GM10266 (cell line): ENCODE results near the gene CNFN.
A peak's percentile ranks its signal among the peaks of the same experiment; 100 is the strongest.

Experiments used
- DNase-seq: peaks from one replicate; pipeline ENCODE4 v3.0.0; 2012; ENCODE audit errors: extremely low spot score
- CTCF ChIP-seq: IDR thresholded peaks from 2 replicates; pipeline ENCODE4 v1.5.1; 2012; ENCODE audit warnings: mild to moderate bottlenecking, low read depth; ENCODE audit not compliant: control insufficient read depth, insufficient read depth; ENCODE audit errors: missing control alignments

CNFN gene

DNA sequence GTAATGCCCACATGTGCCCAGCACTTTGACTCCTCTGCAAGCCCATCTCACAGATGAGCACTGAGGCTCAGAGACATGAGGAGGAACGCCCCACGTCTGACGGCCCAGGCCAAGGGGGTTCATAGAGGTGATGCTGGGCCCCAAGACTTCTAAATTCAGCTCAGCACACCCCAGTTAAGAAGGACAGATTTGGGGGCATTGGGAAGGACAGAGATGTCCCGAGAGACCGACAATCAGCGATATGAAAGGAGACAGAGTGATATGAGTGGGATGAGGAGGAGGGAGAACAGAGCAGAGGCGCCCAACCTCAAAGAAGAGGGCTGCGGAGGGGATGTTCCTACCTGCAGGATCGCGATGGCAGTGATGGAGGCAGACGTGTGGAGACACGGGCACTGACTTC lies at the start of gene CNFN:
TSS of gene CNFN (minus strand) at position 399 of the 400 bp plus-strand sequence. CDS start 1,260 bp downstream, outside the sequence.
- DNase-seq = no peak
- no peak for TF ChIP-seq CTCF

GRCh38 chr19:42436006-42436405 lies 45.9 kb upstream of the CNFN start:
- no peak for DNase-seq

GRCh38 chr19:42435316-42435715 lies 45.2 kb upstream of the CNFN start:
- no peak for DNase-seq
- TF ChIP-seq CTCF = no peak

More at GRCh38 chr19:42436006-42436405, 45.9 kb upstream of the CNFN start:
- no peak for TF ChIP-seq CTCF

- no peak for DNase-seq
- TF ChIP-seq CTCF = peak; percentile 85
These were observed 43.6 kb upstream of the CNFN start for GRCh38 chr19:42433503-42434260.

DNA sequence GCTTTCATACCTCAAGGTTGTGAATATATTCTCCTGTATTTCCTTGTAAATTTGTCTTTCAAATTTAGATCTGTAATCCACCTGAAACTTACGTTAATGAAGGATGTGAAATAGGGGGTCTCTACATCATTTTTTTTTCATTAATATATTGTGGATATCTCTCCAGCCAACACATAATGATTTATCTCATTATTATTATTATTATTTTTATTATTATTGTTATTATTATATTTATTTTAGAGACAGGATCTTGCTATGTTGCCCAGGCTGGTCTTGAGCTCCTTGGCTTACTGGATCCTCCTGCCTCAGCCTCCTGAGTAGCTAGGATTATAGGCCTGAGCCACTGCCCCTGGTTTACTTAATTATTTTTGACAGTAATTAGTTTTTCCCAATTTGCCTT lies 41.4 kb upstream of the CNFN start:
- TF ChIP-seq CTCF = no peak
- no peak for DNase-seq

- TF ChIP-seq CTCF = no peak
- DNase-seq = no peak
These were observed 38.6 kb upstream of the CNFN start for GRCh38 chr19:42428676-42429075.

DNA sequence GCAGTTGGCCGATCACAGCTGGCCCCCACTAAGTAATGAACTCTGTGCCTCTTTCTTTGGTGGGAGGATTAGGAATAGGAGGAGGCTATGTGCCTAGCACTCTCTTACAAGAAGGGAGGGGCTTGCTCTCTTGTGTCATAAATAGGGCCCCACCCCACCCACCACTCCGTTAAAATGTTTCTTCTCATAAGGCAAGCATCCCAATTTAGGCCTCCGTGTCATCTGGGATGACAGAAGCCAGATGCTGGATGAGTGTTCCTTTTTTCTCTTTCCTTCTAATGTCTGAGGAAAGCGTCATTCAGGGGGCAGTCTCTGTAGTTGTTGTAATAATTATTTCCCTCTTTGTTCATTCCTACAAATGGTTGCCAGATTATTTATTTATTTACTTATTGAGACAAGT lies 37.2 kb upstream of the CNFN start, which contains the start of gene LIPE:
TSS of gene LIPE (minus strand) at position 76 of the 400 bp plus-strand sequence. CDS start 239 bp downstream, outside the sequence.
- no peak for TF ChIP-seq CTCF
- no peak for DNase-seq
